Activated CD8-positive, alpha-beta T cell treated with anti-CD3 and anti-CD28 coated beads for 36 hours (primary cell): ENCODE data around the gene HMGA1. TPM values are rescaled to one million over a fixed set of nuclear protein-coding genes. Genes with fewer than 3 reads are reported as not detected.

Experiments
- ATAC-seq: fragments of 200-7000 bp; cut with Tn5 transposase; one replicate; pipeline ENCODE4 v1.10.0; 2021; ENCODE audit warnings: mild to moderate bottlenecking, moderate library complexity
- CTCF ChIA-PET: fragments of 350-600 bp; sonication (Branson Sonifier 250); formaldehyde crosslinking; loops from one replicate; lab custom pipeline; 2021; ENCODE audit warnings: antibody characterized with exemption; lab: Charles Lee
- POLR2A ChIA-PET: fragments of 350-600 bp; sonication (Branson Sonifier 250); formaldehyde crosslinking; loops from one replicate; lab custom pipeline; 2021; ENCODE audit warnings: antibody characterized with exemption; lab: Charles Lee
- DNase-seq: peaks from one replicate; pipeline ENCODE4 v3.0.0-alpha.2; 2020
- H3K27ac Mint-ChIP-seq: one replicate; pipeline ENCODE4 v1.8.0; 2021; ENCODE audit warnings: mild to moderate bottlenecking, mixed read lengths
- H3K27me3 Mint-ChIP-seq: one replicate; pipeline ENCODE4 v1.8.0; 2021; ENCODE audit warnings: mixed read lengths
- H3K36me3 Mint-ChIP-seq: one replicate; pipeline ENCODE4 v1.8.0; 2021; ENCODE audit warnings: low read depth, mixed read lengths
- H3K4me1 Mint-ChIP-seq: one replicate; pipeline ENCODE4 v1.8.0; 2021; ENCODE audit warnings: low read depth, mixed read lengths
- H3K4me3 Mint-ChIP-seq: one replicate; pipeline ENCODE4 v1.8.0; 2021; ENCODE audit warnings: mild to moderate bottlenecking, moderate library complexity, mixed read lengths
- H3K9me3 Mint-ChIP-seq: one replicate; pipeline ENCODE4 v1.8.0; 2021; ENCODE audit warnings: mixed read lengths
- CTCF ChIP-seq: fragments of 200-600 bp; IDR thresholded peaks from one replicate; pipeline ENCODE4 v1.8.0; 2022; ENCODE audit warnings: antibody characterized with exemption, mild to moderate bottlenecking
- intact Hi-C: fragments of 100-400 bp; cut with micrococcal nuclease; formaldehyde crosslinking; loops from one replicate; pipeline ENCODE4 v1.10.0; 2022
- microRNA-seq: library from miRNA; unstranded; fragments of <30 nt; microRNA quantifications from one replicate; pipeline ENCODE4 v1.2.0, GENCODE V29; 2022; ENCODE audit warnings: borderline microRNAs expressed, borderline replicate concordance
- total RNA-seq, 2 experiments: library from RNA; stranded (reverse); gene quantifications; one replicate each; pipeline ENCODE4 v1.2.3, GENCODE V29; 2021

Gene HMGA1
- total RNA-seq, 2 experiments from 2014 or later = 683 to 709 TPM

- peaks cover 27% of the 10 kb centered on the region for H3K36me3 Mint-ChIP-seq
- H3K27ac Mint-ChIP-seq = peak overlapping the region; percentile 74
- peaks cover 20% of the 10 kb centered on the region for H3K4me1 Mint-ChIP-seq
- ChIA-PET CTCF (interaction anchor here (0.7 to 1.4 kb wide), 4 partner anchors 72 to 126 kb away, joined by 3 to 5 read pairs (median 4); no protein-coding TSS in a partner anchor), POLR2A (interaction anchor here (0.7 to 1.0 kb wide), 2 partner anchors 52 to 82 kb away, joined by 3 read pairs; no protein-coding TSS in a partner anchor)
- TF ChIP-seq CTCF = no peak
- no peak for ATAC-seq
- intact Hi-C loops = no loop called here
- H3K4me3 Mint-ChIP-seq = no peak overlapping the region
- no peaks in the 10 kb centered on the region for H3K27me3 Mint-ChIP-seq
- DNase-seq = no peak
- H3K9me3 Mint-ChIP-seq = no peaks in the 10 kb centered on the region
Observed at GRCh38 chr6:34289137-34289536, 52.5 kb downstream of the HMGA1 start.

GRCh38 chr6:34292954-34293353 is 56.3 kb downstream of the HMGA1 start:
- ATAC-seq (no peak), DNase-seq (no peak)
- peaks cover 28% of the 10 kb centered on the region for H3K36me3 Mint-ChIP-seq
- POLR2A ChIA-PET = interaction anchor here (0.5 to 0.8 kb wide), 2 partner anchors 9 to 14 kb away, joined by 3 to 5 read pairs; no protein-coding TSS in a partner anchor
- CTCF ChIA-PET = no interaction called here
- H3K27me3 Mint-ChIP-seq = no peaks in the 10 kb centered on the region
- H3K9me3 Mint-ChIP-seq = no peaks in the 10 kb centered on the region
- no peak for TF ChIP-seq CTCF
- no peak overlapping the region for H3K27ac Mint-ChIP-seq
- no peak overlapping the region for H3K4me3 Mint-ChIP-seq
- intact Hi-C loops = no loop called here
- peaks cover 24% of the 10 kb centered on the region for H3K4me1 Mint-ChIP-seq

GRCh38 chr6:34295721-34296120 is 59.0 kb downstream of the HMGA1 start:
- H3K36me3 Mint-ChIP-seq = peaks cover 21% of the 10 kb centered on the region
- ATAC-seq = peak; percentile 65
- H3K4me1 Mint-ChIP-seq = peaks cover 9% of the 10 kb centered on the region
- POLR2A ChIA-PET = no interaction called here
- no peaks in the 10 kb centered on the region for H3K27me3 Mint-ChIP-seq
- no peak for TF ChIP-seq CTCF
- H3K27ac Mint-ChIP-seq = no peak overlapping the region
- CTCF ChIA-PET = interaction anchor here (1.1 kb wide), 1 partner anchor 132 kb away, joined by 3 read pairs; no protein-coding TSS in a partner anchor
- intact Hi-C loops = no loop called here
- no peaks in the 10 kb centered on the region for H3K9me3 Mint-ChIP-seq
- no peak for DNase-seq
- H3K4me3 Mint-ChIP-seq = no peak overlapping the region

Small RNA genes within 50 kb of the gene (microRNA-seq; reads per million reads assigned to microRNA genes)
- not detected for gene MIR6835

Other genes with a start within 250 kb of the HMGA1 start
- gene GRM4, start 90.8 kb upstream of the HMGA1 start, total RNA-seq = under 1 TPM; 0.11 to 0.14 TPM
- gene SMIM29, start 12.1 kb downstream of the HMGA1 start, total RNA-seq = 10 to 100 TPM; 13.3 to 16.4 TPM
- gene NUDT3, start 155.8 kb downstream of the HMGA1 start, total RNA-seq = 10 to 100 TPM; 15.0 to 15.2 TPM
- 1,000 to 10,000 TPM; 2,208 to 2,269 TPM for gene RPS10, start 189.2 kb downstream of the HMGA1 start, total RNA-seq
- gene PACSIN1, start 229.2 kb downstream of the HMGA1 start, total RNA-seq = under 1 TPM; 0.47 to 0.51 TPM